Mesenchymal stem cell (in vitro differentiated cells and primary cell): ENCODE measurements around the gene EML2.

Source experiments
- DNase-seq: peaks from one replicate; pipeline ENCODE4 v3.0.0-alpha.2; 2013
- H2AFZ ChIP-seq: one replicate; pipeline ENCODE4 v1.6.1; 2013; ENCODE audit warnings: low read depth, mild to moderate bottlenecking, control low read depth, inconsistent platforms, low read length, moderate library complexity
- H2AK5ac ChIP-seq: 2 replicates; pipeline ENCODE4 v1.6.1; 2013; ENCODE audit warnings: low read length, moderate library complexity, mild to moderate bottlenecking, inconsistent platforms; ENCODE audit not compliant: severe bottlenecking
- H2BK120ac ChIP-seq: one replicate; pipeline ENCODE4 v1.6.1; 2013; ENCODE audit warnings: low read depth, mild to moderate bottlenecking, inconsistent platforms, low read length, moderate library complexity
- H2BK12ac ChIP-seq, 2 experiments: one replicate each; pipeline ENCODE4 v1.6.1; 2013; ENCODE audit warnings: inconsistent platforms in 2 of 2, low read length in 2 of 2, mild to moderate bottlenecking in 2 of 2, moderate library complexity in 2 of 2, control low read depth in 1 of 2
- H2BK15ac ChIP-seq: one replicate; pipeline ENCODE4 v1.6.1; 2013; ENCODE audit warnings: mild to moderate bottlenecking, low read depth, inconsistent platforms; ENCODE audit not compliant: poor library complexity, severe bottlenecking
- H2BK5ac ChIP-seq: 2 replicates; pipeline ENCODE4 v1.6.1; 2013; ENCODE audit warnings: low read depth, mild to moderate bottlenecking, low read length, control low read depth, inconsistent platforms; ENCODE audit not compliant: poor library complexity, severe bottlenecking
- H3K14ac ChIP-seq, 2 experiments: one replicate each; pipeline ENCODE4 v1.6.1; 2013; ENCODE audit warnings: inconsistent platforms in 2 of 2, low read length in 2 of 2, control low read depth in 1 of 2, mild to moderate bottlenecking in 1 of 2, moderate library complexity in 1 of 2
- H3K18ac ChIP-seq, 2 experiments: one replicate each; pipeline ENCODE4 v1.6.1; 2013; ENCODE audit warnings: inconsistent platforms in 2 of 2, low read length in 2 of 2, control low read depth in 1 of 2, low read depth in 1 of 2, mild to moderate bottlenecking in 1 of 2
- H3K23ac ChIP-seq, 2 experiments: one replicate each; pipeline ENCODE4 v1.6.1; 2013; ENCODE audit warnings: inconsistent platforms in 2 of 2, low read length in 2 of 2, mild to moderate bottlenecking in 2 of 2, moderate library complexity in 2 of 2, control low read depth in 1 of 2
- H3K27ac ChIP-seq: 2 replicates; pipeline ENCODE4 v1.5.1; 2013; ENCODE audit warnings: mild to moderate bottlenecking, moderate library complexity, low read length, control low read depth, inconsistent platforms; ENCODE audit not compliant: poor library complexity, severe bottlenecking
- H3K27me3 ChIP-seq, 2 experiments: 2 replicates each; pipeline versions ENCODE4 v1.6.1 to v1.7.0; 2013; ENCODE audit warnings: low read length in 2 of 2, mild to moderate bottlenecking in 2 of 2, moderate library complexity in 2 of 2, control low read depth in 1 of 2, inconsistent platforms in 1 of 2; ENCODE audit not compliant: control insufficient read depth in 1 of 2, insufficient read depth in 1 of 2
- H3K36me3 ChIP-seq, 2 experiments: 2 replicates each; pipeline versions ENCODE4 v1.6.1 to v1.7.0; 2013; ENCODE audit warnings: low read length in 2 of 2, control low read depth in 1 of 2, inconsistent platforms in 1 of 2, low read depth in 1 of 2, mild to moderate bottlenecking in 1 of 2; ENCODE audit not compliant: insufficient read depth in 2 of 2, control insufficient read depth in 1 of 2
- H3K4ac ChIP-seq, 2 experiments: one replicate each; pipeline ENCODE4 v1.6.1; 2013; ENCODE audit warnings: inconsistent platforms in 2 of 2, low read length in 2 of 2, mild to moderate bottlenecking in 2 of 2, moderate library complexity in 2 of 2, control low read depth in 1 of 2, low read depth in 1 of 2
- H3K4me1 ChIP-seq: 2 replicates; pipeline ENCODE4 v1.6.1; 2013; ENCODE audit warnings: low read depth, low read length, control low read depth; ENCODE audit not compliant: control insufficient read depth, insufficient read depth
- H3K4me2 ChIP-seq: 2 replicates; pipeline ENCODE4 v1.6.1; 2013; ENCODE audit warnings: low read length, mild to moderate bottlenecking, inconsistent platforms; ENCODE audit not compliant: poor library complexity, severe bottlenecking
- H3K4me3 ChIP-seq, 2 experiments: 2 replicates each; pipeline versions ENCODE4 v1.5.1 to v1.7.0; 2013; ENCODE audit warnings: low read length in 2 of 2, mild to moderate bottlenecking in 2 of 2, control low read depth in 1 of 2, low read depth in 1 of 2; ENCODE audit not compliant: insufficient read depth in 1 of 2
- H3K79me1 ChIP-seq: replicated peaks from 2 replicates; pipeline ENCODE4 v1.6.1; 2013; ENCODE audit warnings: mild to moderate bottlenecking, control low read depth, low read length, inconsistent platforms; ENCODE audit not compliant: poor library complexity, severe bottlenecking
- H3K9ac ChIP-seq: 2 replicates; pipeline ENCODE4 v1.7.0; 2013; ENCODE audit warnings: mild to moderate bottlenecking, low read length, moderate library complexity
- H3K9me3 ChIP-seq: 2 replicates; pipeline ENCODE4 v1.7.0; 2013; ENCODE audit warnings: mild to moderate bottlenecking, low read length; ENCODE audit not compliant: control insufficient read depth
- H4K8ac ChIP-seq: one replicate; pipeline ENCODE4 v1.6.1; 2013; ENCODE audit warnings: inconsistent platforms, mild to moderate bottlenecking, low read length, moderate library complexity
- H4K91ac ChIP-seq: one replicate; pipeline ENCODE4 v1.6.1; 2013; ENCODE audit warnings: mild to moderate bottlenecking, low read length, inconsistent platforms
- WGBS: methylation state at CpG from one replicate; pipeline ENCODE4 v1.1.7; 2013; ENCODE audit warnings: mixed read lengths; 5-methylcytosine and 5-hydroxymethylcytosine counted together

The EML2 gene

GRCh38 chr19:45674946-45675345 lies 35.7 kb upstream of the EML2 start:
- no peak overlapping the region for H3K4ac ChIP-seq
- H2BK12ac ChIP-seq: no peak overlapping the region
- no peak overlapping the region for H4K91ac ChIP-seq
- no peak for DNase-seq
- H3K4me2 ChIP-seq: no peak overlapping the region
- H3K18ac ChIP-seq: no peak overlapping the region
- no peaks in the 10 kb centered on the region for H3K36me3 ChIP-seq
- H3K4me3 ChIP-seq: no peak overlapping the region
- H2AK5ac ChIP-seq: no peak overlapping the region
- no peaks in the 10 kb centered on the region for H3K9me3 ChIP-seq
- no peak overlapping the region for H4K8ac ChIP-seq
- H3K9ac ChIP-seq: no peak overlapping the region
- H3K4me1 ChIP-seq: peaks cover 20% of the 10 kb centered on the region
- no peak overlapping the region for H2BK5ac ChIP-seq
- WGBS: 84% methylated on average over 6 of the region's 7 CpGs
- no peaks in the 10 kb centered on the region for H3K79me1 ChIP-seq
- H3K14ac ChIP-seq: no peak overlapping the region
- H3K23ac ChIP-seq: no peak overlapping the region
- H2AFZ ChIP-seq: no peak overlapping the region
- H3K27ac ChIP-seq: no peak overlapping the region
- no peak overlapping the region for H2BK15ac ChIP-seq
- H3K27me3 ChIP-seq: peaks cover 0 to 67% of the 10 kb centered on the region in 2 experiments
- no peak overlapping the region for H2BK120ac ChIP-seq

GRCh38 chr19:45670670-45671453 lies 31.7 kb upstream of the EML2 start:
- H4K8ac ChIP-seq: peak overlapping the region; percentile 92

GRCh38 chr19:45668342-45668871 lies 29.2 kb upstream of the EML2 start:
- H3K18ac ChIP-seq: peak overlapping the region; percentile 57 to 83
- H3K23ac ChIP-seq: no peak overlapping the region
- peak overlapping the region; percentile 66 for H3K4me2 ChIP-seq
- no peak overlapping the region for H2AK5ac ChIP-seq
- no peak overlapping the region for H3K9ac ChIP-seq
- peak overlapping the region; percentile 12 for H4K91ac ChIP-seq
- H3K36me3 ChIP-seq: no peaks in the 10 kb centered on the region
- no peak overlapping the region for H2BK15ac ChIP-seq
- H3K27me3 ChIP-seq: peaks cover 6 to 66% of the 10 kb centered on the region in 2 experiments
- DNase-seq: no peak
- no peak overlapping the region for H2BK5ac ChIP-seq
- H2BK12ac ChIP-seq: peak overlapping the region in 1 of 2 experiments; percentile 75
- peak overlapping the region in 1 of 2 experiments; percentile 73 for H3K14ac ChIP-seq
- H4K8ac ChIP-seq: peak overlapping the region; percentile 52
- H3K27ac ChIP-seq: no peak overlapping the region
- peak overlapping the region; percentile 54 for H2AFZ ChIP-seq
- peak overlapping the region; percentile 42 to 46 for H3K4me3 ChIP-seq
- 4% methylated on average over 17 of the region's 19 CpGs for WGBS
- peak overlapping the region; percentile 16 to 84 for H3K4ac ChIP-seq
- no peaks in the 10 kb centered on the region for H3K9me3 ChIP-seq
- no peaks in the 10 kb centered on the region for H3K79me1 ChIP-seq
- H2BK120ac ChIP-seq: no peak overlapping the region
- peaks cover 19% of the 10 kb centered on the region for H3K4me1 ChIP-seq

More at GRCh38 chr19:45670670-45671453, 31.7 kb upstream of the EML2 start:
- Histone ChIP-seq H3K14ac (no peak overlapping the region), H3K4me1 (peaks cover 19% of the 10 kb centered on the region), H2AK5ac (no peak overlapping the region), H3K27ac (no peak overlapping the region), H2BK15ac (peak overlapping the region; percentile 44), H3K9ac (no peak overlapping the region), H4K91ac (peak overlapping the region; percentile 81), H3K4me2 (peak overlapping the region; percentile 10), H3K18ac (peak overlapping the region in 1 of 2 experiments; percentile 86), H3K36me3 (no peaks in the 10 kb centered on the region), H2AFZ (peak overlapping the region; percentile 54), H3K27me3 (peaks cover 6 to 72% of the 10 kb centered on the region in 2 experiments), H3K4me3 (no peak overlapping the region), H3K4ac (peak overlapping the region in 1 of 2 experiments; percentile 32), H2BK5ac (no peak overlapping the region), H2BK120ac (no peak overlapping the region), H3K9me3 (no peaks in the 10 kb centered on the region), H3K23ac (no peak overlapping the region), H2BK12ac (peak overlapping the region in 1 of 2 experiments; percentile 80), H3K79me1 (no peaks in the 10 kb centered on the region)
- WGBS: 26% methylated on average over 37 of the region's 42 CpGs
- peak; percentile 88 for DNase-seq

- peak within 1 kb of the TSS; percentile 42 to 46 for H3K4me3 ChIP-seq
- 19% methylated on average over 14 of the region's 15 CpGs for WGBS
- no peaks in the 10 kb centered on the region for H3K9me3 ChIP-seq
- H2BK12ac ChIP-seq: peak within 1 kb of the TSS; percentile 1 to 75
- peaks cover 6 to 64% of the 10 kb centered on the region in 2 experiments for H3K27me3 ChIP-seq
- H3K36me3 ChIP-seq: no peaks in the 10 kb centered on the region
- no peaks in the 10 kb centered on the region for H3K79me1 ChIP-seq
- H3K23ac ChIP-seq: peak within 1 kb of the TSS in 1 of 2 experiments; percentile 20
- H3K4me2 ChIP-seq: peak within 1 kb of the TSS; percentile 66
- no peak within 1 kb of the TSS for H2AK5ac ChIP-seq
- peak within 1 kb of the TSS; percentile 13 for H2BK15ac ChIP-seq
- no peak within 1 kb of the TSS for H3K9ac ChIP-seq
- peak within 1 kb of the TSS; percentile 0 for H2BK120ac ChIP-seq
- peak within 1 kb of the TSS; percentile 57 to 90 for H3K18ac ChIP-seq
- peak within 1 kb of the TSS in 1 of 2 experiments; percentile 73 for H3K14ac ChIP-seq
- peaks cover 19% of the 10 kb centered on the region for H3K4me1 ChIP-seq
- H2BK5ac ChIP-seq: no peak within 1 kb of the TSS
- DNase-seq: peak; percentile 68
- peak within 1 kb of the TSS; percentile 54 for H2AFZ ChIP-seq
- peak within 1 kb of the TSS; percentile 16 to 84 for H3K4ac ChIP-seq
- H4K91ac ChIP-seq: peak within 1 kb of the TSS; percentile 12
- H3K27ac ChIP-seq: no peak within 1 kb of the TSS
- peak within 1 kb of the TSS; percentile 52 for H4K8ac ChIP-seq
Observed at GRCh38 chr19:45667620-45668341, 28.6 kb upstream of the EML2 start, which contains the start of gene GIPR. TSS of gene GIPR (plus strand) at chr19:45668221. CDS start at chr19:45669521, 1,300 bp downstream.
